SK-MEL-5 (cell line): ENCODE results near the gene TCF15. TPM values are rescaled to one million over a fixed set of nuclear protein-coding genes. Genes with fewer than 3 reads are reported as not detected.

Experiments
- DNase-seq: peaks from one replicate; pipeline ENCODE4 v3.0.0-alpha.2; 2016; ENCODE audit warnings: low read depth, low spot score
- in situ Hi-C: cut with HindIII; loops from 2 replicates; pipeline ENCODE4 v1.10.0; 2016; ENCODE audit warnings: low sequenced_read_pairs, high pct_unique_total_duplicates, low pct_unique_long_range_greater_than_20kb
- polyA plus RNA-seq, 2 experiments: library from polyadenylated mRNA; depleted of rRNA; stranded (reverse); fragments of >200 nt; gene quantifications; 2 replicates each; pipeline ENCODE4 v1.2.3, GENCODE V29; 2015
- total RNA-seq: library from RNA; depleted of rRNA; stranded (reverse); fragments of >200 nt; shearing (Covaris generic); gene quantifications from 2 replicates; pipeline ENCODE4 v1.2.3, GENCODE V29; 2014; rRNA removed

The TCF15 gene
- not detected in 2 replicates for total RNA-seq
- 0.05 and 0.28 TPM in 2 replicates for polyA plus RNA-seq (2015; cell fraction: cytosol; rRNA removed)
- not detected in 2 replicates for polyA plus RNA-seq (2015; cell fraction: nucleus; rRNA removed)

- in situ Hi-C loops = no loop called here
- DNase-seq = no peak
These were observed at the start of gene TCF15 for GRCh38 chr20:610130-611046. Gene TCF15, minus strand, starts transcription at chr20:610309. Its CDS starts 72 bp downstream, at chr20:610237.

- no peak for DNase-seq
- in situ Hi-C loops = no loop called here
These were observed 48.7 kb upstream of the TCF15 start for GRCh38 chr20:658731-659291.

- in situ Hi-C loops = no loop called here
These were observed 48.1 kb upstream of the TCF15 start for GRCh38 chr20:658202-658601.

GRCh38 chr20:655726-656624 lies 45.9 kb upstream of the TCF15 start:
- in situ Hi-C loops = no loop called here
- no peak for DNase-seq

More at GRCh38 chr20:658202-658601, 48.1 kb upstream of the TCF15 start:
- no peak for DNase-seq

GRCh38 chr20:654417-654750 lies 44.3 kb upstream of the TCF15 start:
- no peak for DNase-seq
- in situ Hi-C loops = no loop called here

GRCh38 chr20:653590-654416 lies 43.7 kb upstream of the TCF15 start:
- in situ Hi-C loops = no loop called here
- DNase-seq = no peak

- in situ Hi-C loops = no loop called here
- peak; percentile 87 for DNase-seq
These were observed 43.0 kb upstream of the TCF15 start, which contains the start of gene SRXN1 for GRCh38 chr20:653110-653589. Gene SRXN1, minus strand, starts transcription at chr20:653200. Its CDS starts 15 bp downstream, at chr20:653185.

- DNase-seq = no peak
These were observed 42.6 kb upstream of the TCF15 start for GRCh38 chr20:652615-653109.

GRCh38 chr20:651713-652614 lies 41.9 kb upstream of the TCF15 start:
- in situ Hi-C loops = no loop called here
- no peak for DNase-seq

More at GRCh38 chr20:652615-653109, 42.6 kb upstream of the TCF15 start:
- in situ Hi-C loops = no loop called here

GRCh38 chr20:650954-651353 lies 40.8 kb upstream of the TCF15 start:
- DNase-seq = peak; percentile 45
- in situ Hi-C loops = no loop called here

- no peak for DNase-seq
- in situ Hi-C loops = no loop called here
These were observed 40.2 kb upstream of the TCF15 start for GRCh38 chr20:650281-650680.

GRCh38 chr20:647479-648019 lies 37.4 kb upstream of the TCF15 start:
- in situ Hi-C loops = no loop called here

GRCh38 chr20:646868-647233 lies 36.7 kb upstream of the TCF15 start:
- in situ Hi-C loops = no loop called here

More at GRCh38 chr20:647479-648019, 37.4 kb upstream of the TCF15 start:
- no peak for DNase-seq

GRCh38 chr20:646107-646867 lies 36.2 kb upstream of the TCF15 start:
- DNase-seq = no peak
- in situ Hi-C loops = no loop called here

More at GRCh38 chr20:646868-647233, 36.7 kb upstream of the TCF15 start:
- no peak for DNase-seq
